OCI-LY1 (cell line): ENCODE measurements around the gene DIP2C.
A peak's percentile ranks its signal among the peaks of the same experiment; 100 is the strongest.

Experiments
- H2AFZ ChIP-seq: fragments of 200-600 bp; sonication (generic), shearing (Covaris generic); 2 replicates; pipeline ENCODE4 v1.6.0; 2014; ENCODE audit warnings: antibody characterized with exemption, mild to moderate bottlenecking, low read length
- H3F3A ChIP-seq: fragments of 200-600 bp; sonication (generic), shearing (Covaris generic); 2 replicates; pipeline ENCODE4 v1.6.0; 2014; ENCODE audit warnings: mild to moderate bottlenecking, antibody characterized with exemption, low read length, moderate library complexity; ENCODE audit not compliant: insufficient read depth
- H3K27ac ChIP-seq: fragments of 200-600 bp; sonication (generic); 2 replicates; pipeline ENCODE4 v1.5.1; 2014; ENCODE audit warnings: low read length, mixed run types, mild to moderate bottlenecking, low read depth; ENCODE audit not compliant: poor library complexity, severe bottlenecking
- H3K27me3 ChIP-seq: fragments of 200-600 bp; sonication (generic); 2 replicates; pipeline ENCODE4 v1.6.0; 2014; ENCODE audit warnings: antibody characterized with exemption, mild to moderate bottlenecking, low read length, moderate library complexity; ENCODE audit not compliant: insufficient read depth
- H3K36me3 ChIP-seq: fragments of 200-600 bp; sonication (generic); 2 replicates; pipeline ENCODE4 v1.6.1; 2014; ENCODE audit warnings: mild to moderate bottlenecking, antibody characterized with exemption, low read length, moderate library complexity, mixed read lengths; ENCODE audit not compliant: insufficient read depth
- H3K4me1 ChIP-seq: fragments of 200-600 bp; sonication (generic); 2 replicates; pipeline ENCODE4 v1.5.1; 2014; ENCODE audit warnings: mild to moderate bottlenecking, low read length, moderate library complexity; ENCODE audit not compliant: insufficient read depth, severe bottlenecking
- H3K4me2 ChIP-seq: fragments of 200-600 bp; sonication (generic), shearing (Covaris generic); 2 replicates; pipeline ENCODE4 v1.6.1; 2014; ENCODE audit warnings: low read length
- H3K4me3 ChIP-seq: fragments of 200-600 bp; sonication (generic); 2 replicates; pipeline ENCODE4 v1.5.1; 2014; ENCODE audit warnings: low read length, low read depth, mild to moderate bottlenecking, mixed read lengths; ENCODE audit not compliant: poor library complexity, severe bottlenecking
- H3K79me2 ChIP-seq: fragments of 200-600 bp; shearing (Covaris generic); 2 replicates; pipeline ENCODE4 v1.6.1; 2016; ENCODE audit warnings: mixed run types, low read length, mixed read lengths; ENCODE audit not compliant: insufficient read depth
- H3K9ac ChIP-seq: fragments of 200-600 bp; sonication (generic), shearing (Covaris generic); 2 replicates; pipeline ENCODE4 v1.6.1; 2014; ENCODE audit warnings: mild to moderate bottlenecking, low read length, mixed read lengths
- H3K9me2 ChIP-seq: fragments of 200-600 bp; sonication (generic), shearing (Covaris generic); 2 replicates; pipeline ENCODE4 v1.6.1; 2014; ENCODE audit warnings: low read depth, mild to moderate bottlenecking, low read length, mixed read lengths
- H3K9me3 ChIP-seq: fragments of 200-600 bp; shearing (Covaris generic); 2 replicates; pipeline ENCODE4 v1.6.1; 2014; ENCODE audit warnings: low read length, mixed read lengths
- H4K20me1 ChIP-seq: fragments of 200-600 bp; sonication (generic), shearing (Covaris generic); 2 replicates; pipeline ENCODE4 v1.6.0; 2016; ENCODE audit warnings: mild to moderate bottlenecking, low read length; ENCODE audit not compliant: insufficient read depth
- CTCF ChIP-seq: fragments of 200-600 bp; sonication (generic), shearing (Covaris generic); IDR thresholded peaks from 2 replicates; pipeline ENCODE4 v1.5.1; 2017; ENCODE audit warnings: mild to moderate bottlenecking, antibody characterized with exemption, low read length, moderate library complexity, mixed read lengths
- EZH2 ChIP-seq: fragments of 200-600 bp; sonication (generic), shearing (Covaris generic); IDR thresholded peaks from 2 replicates; pipeline ENCODE4 v1.8.0; 2017; ENCODE audit warnings: borderline replicate concordance, mixed run types, mild to moderate bottlenecking, antibody characterized with exemption, low read length, moderate library complexity, mixed read lengths

DIP2C gene

GRCh38 chr10:562142-562541, 127.3 kb downstream of the DIP2C start:
- TF ChIP-seq CTCF: no peak
- Histone ChIP-seq H3K4me2 (peak overlapping the region; percentile 68), H3K79me2 (peaks cover 43% of the 10 kb centered on the region), H3K9me3 (peaks cover 6% of the 10 kb centered on the region; the same call in 1 of the 2 replicates), H2AFZ (no peak overlapping the region), H3K4me1 (peaks cover 98% of the 10 kb centered on the region), H3K4me3 (peak overlapping the region; percentile 40), H3K9ac (peak overlapping the region; percentile 75), H3K27ac (peak overlapping the region; percentile 100), H3K36me3 (peaks cover 17% of the 10 kb centered on the region), H3K27me3 (no peaks in the 10 kb centered on the region), H3K9me2 (no peaks in the 10 kb centered on the region), H4K20me1 (no peaks in the 10 kb centered on the region), H3F3A (peaks cover 8% of the 10 kb centered on the region)

DNA sequence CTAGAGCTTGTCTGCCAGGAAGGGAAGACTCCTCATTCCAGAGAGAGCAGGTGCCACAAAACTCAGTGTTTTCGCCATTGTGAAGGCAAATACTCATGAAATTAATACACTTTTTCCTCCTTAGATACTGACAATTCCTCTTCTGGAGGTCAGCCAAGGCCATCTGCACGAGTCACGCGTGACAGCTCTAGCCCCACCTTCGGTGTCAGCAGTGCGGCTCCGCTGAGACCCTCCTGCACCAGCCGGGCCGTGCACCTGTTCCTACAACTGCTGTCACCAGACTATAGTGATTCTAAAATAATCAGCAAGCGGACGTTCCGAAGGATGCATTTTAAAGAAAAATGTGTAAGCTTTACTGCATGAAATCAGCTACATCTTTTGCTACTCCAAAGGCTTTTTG, 127.7 kb downstream of the DIP2C start:
- TF ChIP-seq CTCF: no peak
- peak overlapping the region; percentile 75 for H3K9ac ChIP-seq
- H3K4me1 ChIP-seq: peaks cover 98% of the 10 kb centered on the region
- H3K9me2 ChIP-seq: no peaks in the 10 kb centered on the region
- H3K9me3 ChIP-seq: peaks cover 6% of the 10 kb centered on the region; the same call in 1 of the 2 replicates
- H3K4me2 ChIP-seq: peak overlapping the region; percentile 68
- H4K20me1 ChIP-seq: no peaks in the 10 kb centered on the region
- H3K36me3 ChIP-seq: peaks cover 21% of the 10 kb centered on the region
- H3K4me3 ChIP-seq: peak overlapping the region; percentile 40
- H3K27ac ChIP-seq: peak overlapping the region; percentile 100
- no peak overlapping the region for H2AFZ ChIP-seq
- peaks cover 43% of the 10 kb centered on the region for H3K79me2 ChIP-seq
- no peaks in the 10 kb centered on the region for H3K27me3 ChIP-seq
- peaks cover 8% of the 10 kb centered on the region for H3F3A ChIP-seq

DNA sequence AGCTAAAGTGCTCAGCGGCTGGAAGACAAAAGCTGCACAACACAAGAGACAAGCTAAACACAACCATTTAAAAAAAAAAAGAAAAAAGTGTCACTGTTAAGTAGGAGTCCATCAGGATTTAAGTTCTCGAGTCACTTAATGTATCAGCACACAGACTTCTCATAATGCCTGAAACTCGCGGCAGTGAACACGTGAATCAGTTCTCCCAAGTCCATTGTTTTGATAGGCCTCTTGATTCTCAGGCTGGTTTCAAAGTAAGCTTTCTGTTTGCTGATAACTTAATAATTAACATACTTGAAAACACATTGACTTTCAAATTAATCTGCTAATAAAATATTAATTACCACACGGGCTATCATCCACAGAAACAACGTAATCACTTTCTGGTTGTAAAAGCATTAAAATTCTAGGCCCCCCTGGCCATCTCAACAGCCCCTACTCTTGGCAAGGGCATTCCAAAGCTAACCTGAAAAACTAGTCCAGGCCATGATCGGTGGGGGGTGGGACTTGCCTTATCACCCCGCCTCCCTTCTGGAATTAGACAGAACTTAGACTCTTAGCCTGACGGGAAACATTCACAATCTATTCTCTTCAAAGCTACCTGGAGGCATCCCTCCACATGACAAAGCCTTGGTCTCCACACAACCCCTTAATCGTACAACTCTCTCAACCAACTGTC, 129.0 kb downstream of the DIP2C start:
- Histone ChIP-seq H3K9ac (peak overlapping the region; percentile 71), H3K79me2 (peaks cover 38% of the 10 kb centered on the region), H3K4me1 (peaks cover 95% of the 10 kb centered on the region), H3F3A (peaks cover 8% of the 10 kb centered on the region), H2AFZ (no peak overlapping the region), H3K27ac (peak overlapping the region; percentile 100), H4K20me1 (no peaks in the 10 kb centered on the region), H3K36me3 (peaks cover 24% of the 10 kb centered on the region), H3K4me2 (peak overlapping the region; percentile 68), H3K4me3 (peak overlapping the region; percentile 41), H3K9me3 (peaks cover 6% of the 10 kb centered on the region; the same call in 1 of the 2 replicates), H3K27me3 (no peaks in the 10 kb centered on the region), H3K9me2 (no peaks in the 10 kb centered on the region)
- TF ChIP-seq CTCF: no peak
- no peak for TF ChIP-seq EZH2
